SJSA1 (cell line): ENCODE measurements around the gene ABCG2. TPM values are rescaled to one million over a fixed set of nuclear protein-coding genes. Genes with fewer than 3 reads are reported as not detected.
"Not testable (repeated sequence)": the region's sequence is repeated elsewhere in the genome, so short reads cannot be mapped to it uniquely, and the experiment has no call there.

Experiments
- DNase-seq, 2 experiments: peaks; one replicate each; pipeline ENCODE4 v3.0.0-alpha.2; 2015 to 2020; ENCODE audit warnings: low spot score in 2 of 2, low read depth in 1 of 2
- H3K27ac ChIP-seq: fragments of 250-450 bp; sonication (Bioruptor Pico); 2 replicates; pipeline ENCODE4 v1.5.1; 2020; ENCODE audit warnings: mild to moderate bottlenecking, moderate library complexity
- H3K27me3 ChIP-seq: fragments of 250-450 bp; sonication (Bioruptor Pico); replicated peaks from 2 replicates; pipeline ENCODE4 v1.5.1; 2020; ENCODE audit warnings: mild to moderate bottlenecking, moderate library complexity
- H3K36me3 ChIP-seq: fragments of 250-450 bp; sonication (Bioruptor Pico); 2 replicates; pipeline ENCODE4 v1.5.1; 2020; ENCODE audit warnings: mild to moderate bottlenecking
- H3K4me1 ChIP-seq: fragments of 250-450 bp; sonication (Bioruptor Pico); replicated peaks from 2 replicates; pipeline ENCODE4 v1.6.1; 2021; ENCODE audit warnings: mild to moderate bottlenecking
- H3K4me3 ChIP-seq: fragments of 250-450 bp; sonication (Bioruptor Pico); 2 replicates; pipeline ENCODE4 v1.5.1; 2020; ENCODE audit warnings: mild to moderate bottlenecking
- H3K9me3 ChIP-seq: fragments of 250-450 bp; sonication (Bioruptor Pico); replicated peaks from 2 replicates; pipeline ENCODE4 v1.5.1; 2020; ENCODE audit warnings: mild to moderate bottlenecking
- total RNA-seq: library from RNA; depleted of rRNA; stranded (reverse); fragments of >200 nt; shearing (Covaris generic); gene quantifications from 2 replicates; pipeline ENCODE4 v1.2.3, GENCODE V29; 2014

The ABCG2 gene
- total RNA-seq, 1 experiment from 2014 or later = 14.5 TPM

DNA sequence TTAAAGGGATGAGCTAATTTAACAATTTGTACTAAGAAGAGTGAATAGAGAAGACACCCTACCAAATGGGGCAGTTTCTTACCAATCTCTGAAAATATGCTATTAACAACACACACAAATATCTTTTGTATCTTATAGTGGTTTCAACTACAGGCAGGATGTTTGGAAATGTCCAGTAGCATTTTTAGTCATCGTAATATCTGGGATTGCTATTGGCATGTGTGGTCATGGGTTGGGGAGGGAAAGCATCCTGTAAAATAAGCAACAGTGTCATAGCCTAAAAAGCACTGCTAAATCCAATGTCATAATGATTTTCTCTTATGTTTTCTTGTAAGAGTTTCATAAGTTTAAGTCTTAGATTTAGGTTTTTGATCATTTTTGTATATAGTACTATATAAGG is 29.3 kb upstream of the ABCG2 start:
- Histone ChIP-seq H3K27me3 (no peaks in the 10 kb centered on the region), H3K27ac (no peak overlapping the region)
- DNase-seq = no peak

DNA sequence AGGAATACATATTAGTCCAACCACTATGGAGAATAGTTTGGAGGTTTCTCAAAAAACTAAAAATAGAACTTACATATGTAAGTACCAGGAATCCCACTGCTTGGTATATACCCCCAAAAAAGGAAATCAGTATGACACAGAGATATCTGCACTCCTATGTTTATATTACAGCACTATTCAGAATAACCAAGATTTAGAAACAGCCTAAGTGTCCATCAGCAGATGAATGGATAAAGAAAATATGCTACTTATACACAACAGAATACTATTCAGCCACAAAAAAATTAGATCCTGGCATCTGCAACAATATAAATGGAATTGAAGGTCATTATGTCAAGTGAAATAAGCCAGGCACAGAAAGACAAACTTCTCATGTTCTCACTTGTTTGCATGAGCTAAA is 27.5 kb upstream of the ABCG2 start:
- H3K36me3 ChIP-seq = no peaks in the 10 kb centered on the region
- 0 out of 2 replicates have a peak, but pooled peaks cover 2% of the 10 kb centered on the region for H3K9me3 ChIP-seq
- peaks cover 10% of the 10 kb centered on the region for H3K4me1 ChIP-seq
- H3K4me3 ChIP-seq = no peak overlapping the region
- H3K27me3 ChIP-seq = no peaks in the 10 kb centered on the region
- no peak overlapping the region for H3K27ac ChIP-seq
- peak in 1 of 2 experiments; percentile 22 for DNase-seq

More for the DNA sequence above, 29.3 kb upstream of the ABCG2 start:
- Histone ChIP-seq H3K9me3 (0 out of 2 replicates have a peak, but pooled peaks cover 2% of the 10 kb centered on the region), H3K36me3 (no peaks in the 10 kb centered on the region), H3K4me3 (no peak overlapping the region), H3K4me1 (peaks cover 10% of the 10 kb centered on the region)

DNA sequence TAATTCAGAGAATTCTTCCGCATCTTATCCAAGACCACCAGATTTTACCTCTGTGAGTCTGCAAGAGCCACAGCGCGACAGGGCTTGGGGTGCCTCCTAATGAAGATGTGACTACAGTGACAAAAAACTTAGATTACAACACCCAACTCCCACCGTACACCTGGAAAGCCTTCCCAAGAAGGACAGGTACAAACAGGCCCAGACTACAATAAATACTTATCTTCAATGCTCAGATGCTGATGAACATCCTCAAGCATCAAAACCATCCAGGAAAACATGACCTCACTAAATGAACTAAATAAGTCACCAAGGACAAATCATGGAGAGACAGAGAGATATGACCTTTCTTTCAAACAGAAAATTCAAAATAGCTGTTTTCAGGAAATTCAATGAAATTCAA is 20.8 kb upstream of the ABCG2 start:
- Histone ChIP-seq H3K9me3 (no peaks in the 10 kb centered on the region), H3K27me3 (no peaks in the 10 kb centered on the region), H3K4me1 (peaks cover 15% of the 10 kb centered on the region), H3K27ac (no peak overlapping the region), H3K4me3 (no peak overlapping the region), H3K36me3 (no peaks in the 10 kb centered on the region)
- no peak for DNase-seq

DNA sequence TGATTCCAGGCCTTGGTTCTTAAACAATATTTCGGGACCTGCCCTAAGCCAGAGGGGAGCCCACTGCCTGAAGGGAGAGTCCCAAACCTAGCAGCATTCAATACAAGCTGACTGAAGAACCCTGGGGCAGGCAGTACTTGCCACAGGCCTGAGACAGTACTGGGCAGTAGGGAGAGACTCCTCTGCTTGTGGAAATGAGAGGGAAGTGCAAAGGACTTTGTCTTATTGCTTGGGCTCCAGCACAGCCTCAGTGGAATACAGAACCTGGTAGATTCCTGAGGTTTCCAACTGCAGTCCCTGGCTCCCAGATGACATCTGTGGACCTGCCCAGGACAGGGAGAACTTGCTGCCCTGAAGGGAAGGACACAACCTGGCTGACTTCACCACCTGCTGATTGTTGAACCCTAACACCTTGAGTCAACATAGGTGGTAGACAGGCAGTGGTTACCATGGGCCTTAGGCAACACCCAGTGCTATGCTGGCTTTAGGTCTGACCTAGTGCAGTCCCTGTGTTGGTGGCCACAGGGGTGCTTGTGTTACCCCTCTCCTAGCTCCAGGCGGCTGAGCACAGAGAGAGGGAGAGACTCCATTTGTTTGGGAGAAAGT is 20.3 kb upstream of the ABCG2 start:
- Histone ChIP-seq H3K36me3 (no peaks in the 10 kb centered on the region), H3K4me1 (peaks cover 15% of the 10 kb centered on the region), H3K27me3 (no peaks in the 10 kb centered on the region), H3K27ac (peak overlapping the region; percentile 41), H3K9me3 (no peaks in the 10 kb centered on the region), H3K4me3 (no peak overlapping the region)
- no peak for DNase-seq

DNA sequence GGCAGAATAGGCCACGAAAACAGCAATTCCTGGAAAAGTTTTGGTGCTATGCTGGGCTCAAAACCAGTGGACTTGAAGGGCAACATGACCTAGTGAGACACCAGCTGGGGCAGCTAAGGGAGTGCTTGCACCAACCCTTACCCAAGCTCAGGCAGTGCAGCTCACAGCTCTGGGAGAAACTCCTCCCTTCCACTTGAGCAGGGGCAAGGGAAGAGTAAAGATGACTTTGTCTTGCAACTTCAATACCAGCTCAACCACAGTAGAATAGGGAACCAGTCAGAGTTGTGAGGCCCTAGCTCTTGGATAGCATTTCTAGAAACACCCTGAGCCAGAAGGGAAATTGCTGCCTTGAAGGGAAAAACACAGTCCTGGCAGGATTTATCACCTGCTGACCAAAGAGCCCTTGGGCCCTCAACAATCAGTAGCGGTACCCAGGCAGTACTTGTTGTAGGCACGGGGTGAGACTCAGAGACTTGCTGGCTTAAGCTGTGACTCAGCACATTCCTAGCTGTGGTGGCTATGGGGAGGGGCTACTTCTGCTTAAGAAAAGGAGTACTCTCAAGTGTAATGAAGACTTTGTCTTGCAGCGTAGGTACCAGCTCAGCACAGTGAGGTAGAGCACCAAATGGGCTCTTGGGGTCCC is 19.7 kb upstream of the ABCG2 start:
- peak; percentile 82 to 84 for DNase-seq
- Histone ChIP-seq H3K9me3 (no peaks in the 10 kb centered on the region), H3K4me1 (peaks cover 15% of the 10 kb centered on the region), H3K27me3 (no peaks in the 10 kb centered on the region), H3K4me3 (no peak overlapping the region), H3K36me3 (no peaks in the 10 kb centered on the region), H3K27ac (peak overlapping the region; percentile 41)

DNA sequence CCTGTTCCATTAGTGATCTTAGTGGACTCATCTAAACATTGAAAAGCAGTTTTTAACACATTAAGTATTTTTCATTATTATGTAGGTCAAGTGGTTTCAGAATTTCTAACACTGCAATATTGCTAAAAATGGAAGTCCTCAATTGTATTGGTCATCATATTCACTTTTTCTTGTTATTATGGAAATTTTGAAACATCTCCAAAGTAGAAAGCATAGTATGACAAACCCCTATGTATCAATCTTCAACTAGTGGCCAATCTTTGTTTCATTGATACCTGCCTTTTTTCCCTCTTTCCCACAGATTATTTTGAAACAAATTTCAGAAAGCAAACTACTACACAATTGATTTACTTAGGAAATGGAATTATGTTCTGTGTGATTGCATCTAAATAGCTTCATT is 14.5 kb upstream of the ABCG2 start:
- DNase-seq = no peak

DNA sequence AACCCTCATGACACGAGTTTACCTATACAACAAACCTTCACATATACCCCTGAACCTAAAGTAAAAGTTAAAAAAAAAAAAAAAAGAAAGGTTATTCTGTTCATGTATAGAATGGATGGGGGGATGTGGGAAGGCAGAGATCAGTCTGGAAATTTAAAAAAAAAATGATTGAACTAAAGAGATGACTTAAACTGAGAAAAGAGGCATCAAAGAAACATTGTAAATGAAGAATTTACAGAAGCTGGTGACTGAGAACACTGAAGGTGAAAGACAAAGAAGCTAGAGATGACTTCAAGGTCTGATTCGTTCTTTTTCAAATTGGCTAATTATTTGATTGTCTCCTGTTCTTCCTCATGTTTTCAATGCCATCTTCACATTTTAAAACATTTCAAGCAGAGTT is 12.8 kb upstream of the ABCG2 start:
- H3K4me1 ChIP-seq = no peaks in the 10 kb centered on the region
- H3K36me3 ChIP-seq = no peaks in the 10 kb centered on the region
- no peaks in the 10 kb centered on the region for H3K27me3 ChIP-seq
- no peak for DNase-seq
- no peaks in the 10 kb centered on the region for H3K9me3 ChIP-seq
- no peak overlapping the region for H3K27ac ChIP-seq
- no peak overlapping the region for H3K4me3 ChIP-seq

More for the DNA sequence above, 14.5 kb upstream of the ABCG2 start:
- Histone ChIP-seq H3K4me1 (peaks cover 5% of the 10 kb centered on the region), H3K9me3 (no peaks in the 10 kb centered on the region), H3K27ac (no peak overlapping the region), H3K4me3 (no peak overlapping the region), H3K36me3 (no peaks in the 10 kb centered on the region), H3K27me3 (no peaks in the 10 kb centered on the region)

DNA sequence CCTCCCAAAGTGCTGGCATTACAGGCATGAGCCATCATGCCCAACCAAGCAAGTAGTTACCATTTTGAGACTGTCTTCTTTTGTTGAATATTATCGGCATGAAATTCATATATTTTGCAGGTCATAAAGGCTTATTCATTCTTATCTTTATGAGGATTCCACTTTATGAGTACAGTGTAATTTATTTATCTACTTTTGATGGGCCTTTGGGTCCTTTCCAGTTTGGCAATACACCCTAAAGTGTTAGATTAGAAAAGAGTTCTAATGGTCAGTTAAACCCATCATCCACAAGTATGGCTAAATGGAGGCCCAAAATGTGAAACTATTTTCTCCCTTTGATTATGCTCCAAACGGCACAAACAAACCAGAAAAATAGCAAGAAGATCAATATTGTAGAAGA is 10.9 kb upstream of the ABCG2 start:
- Histone ChIP-seq H3K4me3 (no peak overlapping the region), H3K9me3 (no peaks in the 10 kb centered on the region; the same call in 1 of the 2 replicates), H3K27ac (no peak overlapping the region), H3K4me1 (no peaks in the 10 kb centered on the region), H3K27me3 (no peaks in the 10 kb centered on the region), H3K36me3 (no peaks in the 10 kb centered on the region)
- DNase-seq = no peak

DNA sequence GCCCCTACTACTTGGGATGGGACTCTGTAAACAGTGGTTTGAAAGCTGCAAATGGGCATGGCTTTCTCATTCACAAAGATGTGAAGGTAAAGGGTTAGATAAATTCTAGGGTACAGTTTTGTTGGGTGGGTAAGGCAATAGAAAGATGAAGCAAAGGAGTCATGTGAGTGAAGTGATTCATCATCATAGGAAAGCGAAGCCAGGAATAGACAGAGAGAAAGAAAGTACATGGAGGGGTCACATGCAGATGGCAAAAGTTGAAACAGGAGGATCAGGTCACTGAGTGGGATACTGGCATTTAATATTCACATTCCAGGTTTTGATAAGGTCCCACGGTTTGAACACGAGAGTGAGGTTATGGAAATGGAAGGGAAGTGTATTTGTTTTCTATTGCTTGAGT is 8.2 kb upstream of the ABCG2 start:
- H3K36me3 ChIP-seq = no peaks in the 10 kb centered on the region
- no peak for DNase-seq

DNA sequence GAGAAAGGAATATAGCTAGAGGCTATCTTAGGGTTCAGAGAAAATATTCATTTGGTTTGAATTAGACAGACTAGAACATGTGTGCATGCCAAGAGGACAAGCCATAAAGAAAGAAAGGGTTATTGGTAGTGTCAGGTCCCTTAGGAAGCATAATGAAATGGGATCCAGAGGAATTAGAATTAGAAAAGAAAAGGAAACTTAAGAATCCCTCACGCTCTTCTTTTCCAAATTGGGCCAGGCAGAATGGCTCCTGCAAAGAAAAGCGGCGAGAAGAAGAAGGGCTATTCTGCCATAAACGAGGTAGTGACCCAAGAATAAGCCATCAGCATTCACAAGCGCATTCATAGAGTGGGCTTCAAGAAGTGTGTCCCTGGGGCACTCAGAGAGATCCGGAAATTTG is 4.9 kb upstream of the ABCG2 start:
- Histone ChIP-seq H3K9me3 (no peaks in the 10 kb centered on the region; the same call in 1 of the 2 replicates), H3K4me3 (no peak overlapping the region), H3K27ac (no peak overlapping the region), H3K4me1 (peaks cover 8% of the 10 kb centered on the region; the same call in 1 of the 2 replicates), H3K27me3 (no peaks in the 10 kb centered on the region), H3K36me3 (no peaks in the 10 kb centered on the region)
- no peak for DNase-seq

More for the DNA sequence above, 8.2 kb upstream of the ABCG2 start:
- no peaks in the 10 kb centered on the region for H3K27me3 ChIP-seq
- no peak overlapping the region for H3K4me3 ChIP-seq
- H3K9me3 ChIP-seq = no peaks in the 10 kb centered on the region; the same call in 1 of the 2 replicates
- no peak overlapping the region for H3K27ac ChIP-seq
- no peaks in the 10 kb centered on the region for H3K4me1 ChIP-seq

DNA sequence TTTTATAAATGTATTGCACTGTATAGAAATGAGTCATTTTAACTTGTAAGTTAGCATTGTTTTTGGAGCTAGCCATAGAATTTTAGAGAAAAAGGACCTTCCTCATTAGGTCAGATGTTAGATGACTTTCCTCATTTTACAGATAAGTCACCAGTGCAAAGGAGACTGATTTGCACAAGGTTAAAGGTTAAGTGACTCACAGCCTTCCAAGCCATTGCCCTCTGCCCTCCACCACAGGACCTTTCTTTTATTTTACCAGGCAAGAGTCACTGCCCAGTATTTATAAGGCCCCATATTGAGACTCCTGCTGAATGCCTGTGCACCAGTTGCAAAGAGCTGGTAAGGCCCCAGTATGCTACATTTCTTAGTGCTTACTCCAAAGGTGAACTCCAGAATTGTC is 4.2 kb upstream of the ABCG2 start:
- Histone ChIP-seq H3K36me3 (no peaks in the 10 kb centered on the region), H3K27me3 (no peaks in the 10 kb centered on the region), H3K27ac (no peak overlapping the region), H3K4me1 (peaks cover 12% of the 10 kb centered on the region), H3K4me3 (no peak overlapping the region), H3K9me3 (no peaks in the 10 kb centered on the region; the same call in 1 of the 2 replicates)
- no peak for DNase-seq

DNA sequence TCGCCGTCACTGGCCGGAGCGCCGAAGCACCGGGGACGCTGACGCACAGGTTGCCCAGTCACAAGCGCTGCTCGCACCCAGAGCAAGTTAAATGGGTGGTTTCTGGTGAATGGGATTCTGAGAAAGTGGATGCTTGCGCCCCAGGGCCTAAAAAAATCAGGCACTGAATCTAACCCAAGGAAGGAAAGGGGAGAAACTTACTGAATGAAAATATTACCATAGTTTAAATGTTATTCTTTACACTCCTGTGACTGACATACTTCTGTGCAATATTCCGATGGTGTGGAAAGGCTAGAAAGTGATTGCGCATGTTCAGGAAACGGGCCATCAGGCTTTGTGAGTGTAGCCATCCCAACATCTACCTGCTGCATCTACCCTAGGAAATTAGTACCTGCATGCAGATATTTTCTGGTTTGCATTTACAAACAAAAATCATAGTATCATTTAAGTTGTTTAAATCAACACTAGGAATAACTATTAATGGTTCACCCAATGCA is 838 bp upstream of the ABCG2 start:
- Histone ChIP-seq H3K27ac (peak overlapping the region; percentile 69), H3K27me3 (no peaks in the 10 kb centered on the region), H3K9me3 (no peaks in the 10 kb centered on the region; the same call in 1 of the 2 replicates), H3K4me1 (peaks cover 13% of the 10 kb centered on the region), H3K36me3 (no peaks in the 10 kb centered on the region), H3K4me3 (peak overlapping the region; percentile 57)
- DNase-seq = peak in 1 of 2 experiments; percentile 54

DNA sequence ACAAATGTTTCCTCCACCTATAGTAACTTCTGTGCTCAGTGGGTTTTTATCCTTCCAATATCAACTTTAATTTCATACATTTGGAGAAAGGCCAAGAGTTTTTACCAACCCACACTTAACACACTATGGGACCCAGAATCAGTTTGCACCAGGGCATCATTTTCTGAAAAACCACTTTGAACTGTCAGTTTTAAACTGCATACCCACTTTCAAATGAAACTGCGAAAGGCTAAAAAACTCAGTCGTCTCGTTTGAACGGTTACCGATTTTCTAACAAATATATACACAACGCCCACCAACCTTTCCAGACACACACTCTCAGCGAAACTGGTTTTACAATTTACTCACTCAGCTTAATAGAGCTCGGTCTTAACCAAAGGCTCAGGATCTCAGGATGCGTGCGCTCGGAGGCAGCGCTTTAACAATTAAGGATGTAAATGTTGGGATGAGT is 376 bp downstream of the ABCG2 start:
- Histone ChIP-seq H3K27me3 (no peaks in the 10 kb centered on the region), H3K9me3 (no peaks in the 10 kb centered on the region), H3K4me3 (peak overlapping the region; percentile 57), H3K27ac (peak overlapping the region; percentile 69), H3K36me3 (no peaks in the 10 kb centered on the region), H3K4me1 (peaks cover 13% of the 10 kb centered on the region)
- DNase-seq = no peak

DNA sequence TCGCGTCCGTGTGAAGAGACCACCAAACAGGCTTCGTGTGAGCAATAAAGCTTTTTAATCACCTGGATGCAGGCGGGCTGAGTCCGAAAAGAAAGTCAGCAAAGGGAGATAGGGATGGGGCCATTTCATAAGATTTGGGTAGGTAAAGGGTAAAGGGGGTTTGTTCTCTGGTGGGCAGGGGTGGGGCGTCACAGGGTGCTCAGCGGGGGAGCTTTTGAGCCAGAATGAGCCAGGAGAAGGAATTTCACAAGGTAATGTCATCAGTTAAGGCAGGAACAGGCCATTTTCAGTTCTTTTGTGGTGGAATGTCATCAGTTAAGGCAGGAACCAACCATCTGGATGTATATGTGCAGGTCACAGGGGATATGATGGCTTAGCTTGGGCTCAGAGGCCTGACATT is 6.1 kb downstream of the ABCG2 start:
- not testable (repeated sequence) for H3K36me3 ChIP-seq, H3K27ac ChIP-seq, DNase-seq, H3K27me3 ChIP-seq, H3K9me3 ChIP-seq, H3K4me3 ChIP-seq, H3K4me1 ChIP-seq
